ENCODE results near the gene COX6B1. TPM values are rescaled to one million over a fixed set of nuclear protein-coding genes. Genes with fewer than 3 reads are reported as not detected.

The COX6B1 gene
- total RNA-seq, 2 donors from 2014 or later: 725 to 901 TPM

GRCh38 chr19:35695895-35696422 lies 47.8 kb downstream of the COX6B1 start:
- intact Hi-C loops (cut with DNase I, micrococcal nuclease): no loop called here
- ATAC-seq (no peak), DNase-seq (no peak)

DNA sequence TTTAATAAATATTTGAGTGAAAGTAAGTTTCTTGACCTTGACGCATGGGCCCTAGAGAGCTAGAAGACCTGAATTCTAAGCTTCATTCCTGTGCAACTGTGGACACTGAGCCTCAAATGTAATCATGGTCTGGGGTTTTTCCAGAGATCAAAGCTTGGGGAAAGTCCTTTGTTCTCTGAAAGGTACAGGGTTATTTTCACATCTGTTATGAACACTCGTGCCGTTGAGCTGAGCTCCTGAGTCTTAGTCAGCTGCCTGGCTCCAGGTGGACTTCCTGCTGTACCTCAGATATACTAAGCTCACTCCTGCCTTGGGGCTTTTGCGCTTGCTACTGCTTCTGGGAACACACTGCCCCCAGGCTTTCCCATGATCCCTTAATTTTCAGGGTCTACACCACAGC lies 48.7 kb downstream of the COX6B1 start:
- DNase-seq (no peak), ATAC-seq (no peak)
- intact Hi-C loops (cut with DNase I, micrococcal nuclease): no loop called here

DNA sequence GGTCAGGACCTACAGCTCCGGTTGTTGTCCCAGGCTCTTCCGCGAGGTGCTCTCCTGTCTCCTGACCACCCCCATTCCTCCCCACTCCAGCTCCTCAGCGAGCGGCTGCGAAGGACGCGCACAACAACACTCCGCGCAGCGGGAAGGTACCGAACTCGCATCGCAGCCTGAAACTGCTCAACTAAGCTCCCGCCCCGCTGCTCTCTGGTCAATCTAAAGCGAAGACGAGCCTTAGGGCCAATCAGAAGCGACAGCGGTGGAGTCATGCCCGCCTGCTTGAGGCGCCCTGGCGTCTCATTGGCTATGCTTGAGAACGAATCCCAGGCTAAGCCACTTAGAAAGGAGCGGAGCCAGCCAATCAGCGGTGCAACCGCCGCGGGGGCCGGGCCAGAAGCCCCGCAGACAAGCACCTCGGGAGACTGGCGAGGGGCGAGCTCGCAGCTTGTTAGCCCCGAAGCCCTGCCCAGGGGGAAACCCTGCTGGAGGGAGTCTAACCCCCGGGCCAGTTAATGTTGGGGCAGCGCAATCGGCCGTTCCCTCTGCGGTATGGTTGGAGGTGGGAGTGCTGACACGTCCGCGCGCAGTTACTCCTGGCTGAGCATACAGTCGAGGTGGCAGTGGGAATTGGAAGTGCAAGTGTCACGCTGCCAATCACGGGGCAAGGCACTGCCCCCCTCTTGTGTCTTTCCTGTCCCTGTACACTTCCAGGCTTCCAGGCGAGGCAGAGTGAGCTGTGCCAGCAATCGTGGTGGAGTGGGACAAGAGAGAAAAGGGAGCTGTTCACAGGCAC lies 54.3 kb downstream of the COX6B1 start:
- intact Hi-C loops (cut with DNase I, micrococcal nuclease): no loop called here
- ATAC-seq (peak; percentile 99), DNase-seq (peak; percentile 95 to 96)

- intact Hi-C loops (cut with DNase I, micrococcal nuclease): no loop called here
- DNase-seq (no peak), ATAC-seq (no peak)
Measured at GRCh38 chr19:35703343-35703742, 55.2 kb downstream of the COX6B1 start.

- intact Hi-C loops (cut with DNase I, micrococcal nuclease): no loop called here
- ATAC-seq (peak; percentile 38), DNase-seq (peak in 1 of 2 donors; percentile 35)
Measured at GRCh38 chr19:35704218-35704617, 56.1 kb downstream of the COX6B1 start, which contains the start of gene ZBTB32. TSS of gene ZBTB32 (plus strand) at chr19:35704558. CDS start at chr19:35714627, 10,069 bp downstream.

Other genes with a start within 250 kb of the COX6B1 start
- gene FFAR2, start 200.1 kb upstream of the COX6B1 start, total RNA-seq: 1 to 10 TPM; 1.2 to 1.8 TPM
- gene KRTDAP, start 157.9 kb upstream of the COX6B1 start, total RNA-seq: not detected
- gene DMKN, start 134.7 kb upstream of the COX6B1 start, total RNA-seq: 10 to 100 TPM in 1 of 2 donors, 1 to 10 TPM in 1; 8.8 to 13.8 TPM
- gene SBSN, start 120.0 kb upstream of the COX6B1 start, total RNA-seq: not detected
- not detected for gene GAPDHS, start 114.9 kb upstream of the COX6B1 start, total RNA-seq
- gene TMEM147, start 102.7 kb upstream of the COX6B1 start, total RNA-seq: 10 to 100 TPM; 55.1 to 61.2 TPM
- not detected for gene ATP4A, start 84.7 kb upstream of the COX6B1 start, total RNA-seq
- gene PMIS2, start 62.1 kb upstream of the COX6B1 start, total RNA-seq: not detected
- 1 to 10 TPM; 5.0 to 7.7 TPM for gene HAUS5, start 35.6 kb upstream of the COX6B1 start, total RNA-seq
- 10 to 100 TPM; 66.5 to 73.7 TPM for gene RBM42, start 19.3 kb upstream of the COX6B1 start, total RNA-seq
- 1 to 10 TPM in 1 of 2 donors, under 1 TPM in 1; 0.87 to 1.7 TPM for gene ETV2, start 6.6 kb upstream of the COX6B1 start, total RNA-seq
- under 1 TPM; 0.20 to 0.27 TPM for gene UPK1A, start 18.2 kb downstream of the COX6B1 start, total RNA-seq
- 1 to 10 TPM in 1 of 2 donors, under 1 TPM in 1; 0.15 to 1.1 TPM for gene ZBTB32, start 56.2 kb downstream of the COX6B1 start, total RNA-seq
- 10 to 100 TPM; 34.8 to 40.1 TPM for gene KMT2B, start 69.7 kb downstream of the COX6B1 start, total RNA-seq
- gene IGFLR1, start 94.1 kb downstream of the COX6B1 start, total RNA-seq: 1 to 10 TPM; 4.1 to 7.7 TPM
- gene U2AF1L4, start 97.1 kb downstream of the COX6B1 start, total RNA-seq: 10 to 100 TPM; 14.5 to 17.3 TPM
- 10 to 100 TPM; 82.2 to 86.0 TPM for gene PSENEN, start 97.3 kb downstream of the COX6B1 start, total RNA-seq
- 1 to 10 TPM; 5.9 to 6.1 TPM for gene LIN37, start 100.3 kb downstream of the COX6B1 start, total RNA-seq
- 10 to 100 TPM in 1 of 2 donors, 1 to 10 TPM in 1; 4.5 to 16.4 TPM for gene HSPB6, start 108.7 kb downstream of the COX6B1 start, total RNA-seq
- gene PROSER3, start 109.9 kb downstream of the COX6B1 start, total RNA-seq: 10 to 100 TPM; 16.8 to 19.5 TPM
- 10 to 100 TPM in 1 of 2 donors, 1 to 10 TPM in 1; 9.7 to 10.1 TPM for gene ARHGAP33, start 127.2 kb downstream of the COX6B1 start, total RNA-seq
- gene PRODH2, start 164.5 kb downstream of the COX6B1 start, total RNA-seq: not detected
- not detected for gene NPHS1, start 204.2 kb downstream of the COX6B1 start, total RNA-seq
- under 1 TPM in 1 of 2 donors, not detected in 1; 0.11 TPM for gene KIRREL2, start 208.6 kb downstream of the COX6B1 start, total RNA-seq
- 1 to 10 TPM; 1.8 to 4.7 TPM for gene APLP1, start 220.3 kb downstream of the COX6B1 start, total RNA-seq